Hepatocyte (in vitro differentiated cells): ENCODE results near the gene UBR1. TPM values are rescaled to one million over a fixed set of nuclear protein-coding genes. Genes with fewer than 3 reads are reported as not detected.

Experiments
- DNase-seq: peaks from one replicate; pipeline ENCODE4 v3.0.0-alpha.2; 2016; ENCODE audit warnings: low spot score
- H2AFZ ChIP-seq: fragments of 200-600 bp; sonication (generic); 2 replicates; pipeline ENCODE4 v1.6.0; 2016; ENCODE audit warnings: antibody characterized with exemption, mild to moderate bottlenecking
- H3K27ac ChIP-seq: fragments of 200-600 bp; sonication (generic); 2 replicates; pipeline ENCODE4 v1.5.1; 2016; ENCODE audit warnings: mild to moderate bottlenecking
- H3K27me3 ChIP-seq: fragments of 200-600 bp; sonication (generic); 2 replicates; pipeline ENCODE4 v1.6.1; 2016
- H3K36me3 ChIP-seq: fragments of 200-600 bp; sonication (generic); replicated peaks from 2 replicates; pipeline ENCODE4 v1.5.1; 2016; ENCODE audit warnings: low read depth; ENCODE audit not compliant: insufficient read depth
- H3K4me1 ChIP-seq: fragments of 200-600 bp; sonication (generic); 2 replicates; pipeline ENCODE4 v1.5.1; 2016; ENCODE audit warnings: mild to moderate bottlenecking, moderate library complexity; ENCODE audit not compliant: insufficient read depth
- H3K4me2 ChIP-seq: fragments of 200-600 bp; sonication (generic); 2 replicates; pipeline ENCODE4 v1.6.0; 2016
- H3K4me3 ChIP-seq: fragments of 200-600 bp; sonication (generic); 2 replicates; pipeline ENCODE4 v1.5.1; 2016; ENCODE audit warnings: mild to moderate bottlenecking
- H3K79me2 ChIP-seq: fragments of 200-600 bp; sonication (generic); 2 replicates; pipeline ENCODE4 v1.6.0; 2017; ENCODE audit warnings: mild to moderate bottlenecking
- H3K9me2 ChIP-seq: fragments of 200-600 bp; sonication (generic); replicated peaks from 2 replicates; pipeline ENCODE4 v1.6.0; 2017; ENCODE audit warnings: mild to moderate bottlenecking; ENCODE audit not compliant: insufficient read depth
- H3K9me3 ChIP-seq: fragments of 200-600 bp; sonication (generic); 2 replicates; pipeline ENCODE4 v1.5.1; 2016; ENCODE audit warnings: low read depth, mild to moderate bottlenecking
- H4K20me1 ChIP-seq: fragments of 200-600 bp; sonication (generic); 2 replicates; pipeline ENCODE4 v1.6.0; 2016; ENCODE audit warnings: mild to moderate bottlenecking; ENCODE audit not compliant: insufficient read depth, poor library complexity, severe bottlenecking
- EZH2 ChIP-seq: fragments of 200-600 bp; sonication (generic); IDR thresholded peaks from 2 replicates; pipeline ENCODE4 v1.6.1; 2016; ENCODE audit warnings: antibody characterized with exemption, mild to moderate bottlenecking, borderline replicate concordance
- EZH2phosphoT487 ChIP-seq: fragments of 200-600 bp; sonication (generic); IDR thresholded peaks from one replicate; pipeline ENCODE4 v1.6.1; 2018; ENCODE audit warnings: antibody characterized with exemption, mild to moderate bottlenecking, low read depth, moderate library complexity; ENCODE audit not compliant: unreplicated experiment, severe bottlenecking
- WGBS: methylation state at CpG from one replicate; pipeline ENCODE4 v1.1.6; 2016; ENCODE audit warnings: low lambda C conversion rate; ENCODE audit errors: missing lambda C conversion rate; 5-methylcytosine and 5-hydroxymethylcytosine counted together
- polyA plus RNA-seq: library from polyadenylated mRNA; unstranded; fragments of >200 nt; fragmentation: Nextera tagmentation; extraction: Ambion mirVana; gene quantifications from 2 replicates; pipeline ENCODE4 v1.2.1, GENCODE V29; 2016
- total RNA-seq: library from RNA; depleted of rRNA; stranded (reverse); fragments of >200 nt; gene quantifications from 2 replicates; pipeline ENCODE4 v1.2.3, GENCODE V29; 2014
- TF ChIP-seq, protein P1 (sequence below): fragments of 200-600 bp; sonication (generic); IDR thresholded peaks from 2 replicates; pipeline ENCODE4 v1.5.1; 2016; ENCODE audit warnings: antibody characterized with exemption, mild to moderate bottlenecking; ENCODE audit not compliant: poor library complexity

The UBR1 gene
- total and polyA plus RNA-seq, 2 experiments from 2014 or later: 14.8 to 32.5 TPM

DNA sequence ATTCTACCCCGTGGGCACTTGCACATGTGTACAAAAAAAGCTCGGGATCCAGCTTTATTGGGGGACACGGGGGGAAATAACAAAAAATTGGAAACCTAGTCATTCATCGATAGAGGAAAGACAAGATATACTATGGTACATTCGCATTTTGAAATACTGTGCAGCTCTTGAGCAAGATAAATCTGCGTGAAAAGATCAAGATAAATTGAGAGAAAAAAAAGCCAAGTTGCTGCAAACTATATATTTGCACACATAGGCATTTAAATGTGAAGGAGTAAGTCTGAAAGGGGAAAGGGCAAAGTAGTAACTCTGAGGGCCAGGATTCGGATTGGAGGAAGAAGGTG is 620 bp upstream of the UBR1 start:
- Histone ChIP-seq H4K20me1 (no peaks in the 10 kb centered on the region), H2AFZ (peak overlapping the region; percentile 79), H3K36me3 (no peaks in the 10 kb centered on the region), H3K79me2 (peaks cover 42% of the 10 kb centered on the region), H3K9me2 (no peaks in the 10 kb centered on the region), H3K4me1 (peaks cover 17% of the 10 kb centered on the region), H3K4me3 (peak overlapping the region; percentile 78), H3K27me3 (no peaks in the 10 kb centered on the region), H3K27ac (peak overlapping the region; percentile 92), H3K4me2 (peak overlapping the region; percentile 77), H3K9me3 (no peaks in the 10 kb centered on the region)
- no peak for DNase-seq
- 47% methylated on average over 7 of the region's 7 CpGs for WGBS
- no peak for TF ChIP-seq EZH2
- TF ChIP-seq, protein P1, sequence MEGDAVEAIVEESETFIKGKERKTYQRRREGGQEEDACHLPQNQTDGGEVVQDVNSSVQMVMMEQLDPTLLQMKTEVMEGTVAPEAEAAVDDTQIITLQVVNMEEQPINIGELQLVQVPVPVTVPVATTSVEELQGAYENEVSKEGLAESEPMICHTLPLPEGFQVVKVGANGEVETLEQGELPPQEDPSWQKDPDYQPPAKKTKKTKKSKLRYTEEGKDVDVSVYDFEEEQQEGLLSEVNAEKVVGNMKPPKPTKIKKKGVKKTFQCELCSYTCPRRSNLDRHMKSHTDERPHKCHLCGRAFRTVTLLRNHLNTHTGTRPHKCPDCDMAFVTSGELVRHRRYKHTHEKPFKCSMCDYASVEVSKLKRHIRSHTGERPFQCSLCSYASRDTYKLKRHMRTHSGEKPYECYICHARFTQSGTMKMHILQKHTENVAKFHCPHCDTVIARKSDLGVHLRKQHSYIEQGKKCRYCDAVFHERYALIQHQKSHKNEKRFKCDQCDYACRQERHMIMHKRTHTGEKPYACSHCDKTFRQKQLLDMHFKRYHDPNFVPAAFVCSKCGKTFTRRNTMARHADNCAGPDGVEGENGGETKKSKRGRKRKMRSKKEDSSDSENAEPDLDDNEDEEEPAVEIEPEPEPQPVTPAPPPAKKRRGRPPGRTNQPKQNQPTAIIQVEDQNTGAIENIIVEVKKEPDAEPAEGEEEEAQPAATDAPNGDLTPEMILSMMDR: no peak
- no peak for TF ChIP-seq EZH2phosphoT487

DNA sequence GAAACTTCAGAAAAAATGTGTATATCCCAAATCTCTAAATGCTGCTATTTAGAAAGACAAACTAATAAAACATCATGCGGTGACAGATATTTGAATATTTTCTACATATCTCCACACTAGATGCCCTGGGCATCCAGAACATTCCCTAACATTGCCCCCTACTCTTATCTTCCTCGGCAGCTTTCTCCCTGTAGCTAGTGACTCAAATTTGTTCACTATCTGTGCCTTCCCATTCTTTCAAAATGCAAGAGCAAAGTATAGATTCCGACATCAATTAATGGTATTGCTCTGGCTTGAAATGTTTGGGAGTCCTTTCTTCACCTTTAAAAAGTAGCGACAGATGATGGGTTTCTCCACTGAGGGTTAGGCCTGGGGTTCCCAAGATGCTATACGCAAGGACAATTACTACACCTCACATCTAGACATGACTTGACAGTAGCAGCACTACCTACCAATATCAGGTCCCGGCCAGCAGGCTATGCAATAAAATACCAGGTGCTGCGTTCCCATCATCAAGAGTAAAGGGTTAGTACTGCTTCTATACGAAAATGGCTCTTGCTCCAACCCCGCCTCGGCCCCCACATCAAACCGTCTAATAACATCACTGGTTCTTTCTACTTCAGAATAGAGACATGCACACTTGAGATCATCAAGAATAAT is 631 bp downstream of the UBR1 start:
- H3K4me3 ChIP-seq: peak overlapping the region; percentile 78
- no peaks in the 10 kb centered on the region for H3K9me3 ChIP-seq
- H3K4me2 ChIP-seq: peak overlapping the region; percentile 87
- TF ChIP-seq, protein P1: no peak
- no peak for TF ChIP-seq EZH2phosphoT487
- TF ChIP-seq EZH2: no peak
- no peaks in the 10 kb centered on the region for H3K27me3 ChIP-seq
- peak overlapping the region; percentile 92 for H3K27ac ChIP-seq
- 12% methylated on average over 11 of the region's 11 CpGs for WGBS
- no peaks in the 10 kb centered on the region for H3K36me3 ChIP-seq
- peak; percentile 43 for DNase-seq
- no peaks in the 10 kb centered on the region for H4K20me1 ChIP-seq
- H3K4me1 ChIP-seq: peaks cover 17% of the 10 kb centered on the region
- H2AFZ ChIP-seq: peak overlapping the region; percentile 93
- no peaks in the 10 kb centered on the region for H3K9me2 ChIP-seq
- H3K79me2 ChIP-seq: peaks cover 55% of the 10 kb centered on the region

DNA sequence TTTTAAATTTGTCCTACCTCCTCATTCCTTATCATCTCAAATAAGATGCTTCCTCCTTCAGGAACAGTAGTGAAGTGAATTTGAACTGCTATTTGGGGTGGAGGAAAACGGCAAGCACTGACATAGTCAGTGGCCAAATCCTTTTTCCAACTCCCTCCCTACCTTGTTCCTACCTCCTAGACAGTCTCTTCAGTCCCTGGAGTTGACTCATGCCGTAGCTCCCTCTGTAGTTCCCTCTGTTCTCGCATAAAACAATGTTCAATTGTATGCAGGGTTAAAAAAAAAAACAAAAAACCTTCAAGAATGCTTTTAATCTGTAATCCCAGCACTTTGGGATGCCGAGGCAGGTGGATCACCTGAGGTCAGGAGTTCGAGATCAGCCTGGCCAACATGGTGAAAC is 1.4 kb downstream of the UBR1 start:
- Histone ChIP-seq H3K79me2 (peaks cover 63% of the 10 kb centered on the region), H3K4me1 (peaks cover 17% of the 10 kb centered on the region), H3K36me3 (no peaks in the 10 kb centered on the region), H3K4me2 (peak overlapping the region; percentile 87), H3K9me3 (no peaks in the 10 kb centered on the region), H3K27me3 (no peaks in the 10 kb centered on the region), H3K9me2 (no peaks in the 10 kb centered on the region), H3K27ac (no peak overlapping the region), H2AFZ (no peak overlapping the region), H4K20me1 (no peaks in the 10 kb centered on the region), H3K4me3 (peak overlapping the region; percentile 78)
- DNase-seq: no peak
- 60% methylated on average over 5 of the region's 5 CpGs for WGBS
- no peak for TF ChIP-seq EZH2
- TF ChIP-seq, protein P1: no peak
- no peak for TF ChIP-seq EZH2phosphoT487
